Tibial nerve (tissue), 4 donors: ENCODE measurements around the gene KIAA0753.

Source experiments
- EP300 ChIP-seq, 2 donors: sonication (generic); formaldehyde crosslinking; IDR thresholded peaks; one replicate each; pipeline ENCODE4 v1.6.1; 2017; ENCODE audit warnings: antibody characterized with exemption in 2 of 2, mild to moderate bottlenecking in 1 of 2
- POLR2A ChIP-seq, 2 donors: fragments of 450-650 bp; IDR thresholded peaks; one replicate each; pipeline ENCODE4 v1.6.1; 2017; ENCODE audit warnings: antibody characterized with exemption in 2 of 2, mild to moderate bottlenecking in 2 of 2, moderate library complexity in 2 of 2
- TF ChIP-seq, protein P1 (sequence below), 5 experiments: fragments of 200-600 bp in 3 of 5; fragments of 450-650 bp in 2 of 5; sonication (generic) in 3 of 5; IDR thresholded peaks; one replicate each; pipeline ENCODE4 v1.5.1; 2016 to 2019; ENCODE audit warnings: antibody characterized with exemption in 5 of 5, mild to moderate bottlenecking in 3 of 5, moderate library complexity in 2 of 5

DNA sequence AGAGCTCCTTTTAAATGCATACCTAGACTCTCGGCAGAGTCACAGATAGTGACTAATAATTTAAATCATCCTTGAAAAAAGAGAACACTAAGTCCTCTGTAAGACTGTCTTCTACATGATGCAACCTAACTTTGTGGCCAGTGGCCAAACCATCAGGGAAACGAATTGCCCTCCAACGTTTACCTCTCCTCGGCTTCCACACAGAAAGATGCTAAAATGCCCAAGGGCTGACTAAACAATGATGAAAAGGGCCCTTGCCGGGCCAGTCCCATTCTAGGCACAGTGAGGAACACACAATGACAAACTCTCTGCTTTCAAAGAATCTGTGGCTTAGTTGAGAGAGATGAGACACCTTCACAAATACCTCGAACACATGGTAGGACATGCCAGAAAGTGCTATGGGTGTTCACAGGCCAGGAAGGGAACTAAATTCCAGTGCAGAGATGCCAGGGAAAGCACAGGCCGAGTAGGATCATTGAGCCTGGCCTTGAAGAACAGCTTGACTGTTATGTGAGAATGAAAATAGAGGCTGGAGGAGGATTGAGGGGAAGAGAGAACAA, 48.8 kb downstream of the KIAA0753 start:
- TF ChIP-seq, protein P1, sequence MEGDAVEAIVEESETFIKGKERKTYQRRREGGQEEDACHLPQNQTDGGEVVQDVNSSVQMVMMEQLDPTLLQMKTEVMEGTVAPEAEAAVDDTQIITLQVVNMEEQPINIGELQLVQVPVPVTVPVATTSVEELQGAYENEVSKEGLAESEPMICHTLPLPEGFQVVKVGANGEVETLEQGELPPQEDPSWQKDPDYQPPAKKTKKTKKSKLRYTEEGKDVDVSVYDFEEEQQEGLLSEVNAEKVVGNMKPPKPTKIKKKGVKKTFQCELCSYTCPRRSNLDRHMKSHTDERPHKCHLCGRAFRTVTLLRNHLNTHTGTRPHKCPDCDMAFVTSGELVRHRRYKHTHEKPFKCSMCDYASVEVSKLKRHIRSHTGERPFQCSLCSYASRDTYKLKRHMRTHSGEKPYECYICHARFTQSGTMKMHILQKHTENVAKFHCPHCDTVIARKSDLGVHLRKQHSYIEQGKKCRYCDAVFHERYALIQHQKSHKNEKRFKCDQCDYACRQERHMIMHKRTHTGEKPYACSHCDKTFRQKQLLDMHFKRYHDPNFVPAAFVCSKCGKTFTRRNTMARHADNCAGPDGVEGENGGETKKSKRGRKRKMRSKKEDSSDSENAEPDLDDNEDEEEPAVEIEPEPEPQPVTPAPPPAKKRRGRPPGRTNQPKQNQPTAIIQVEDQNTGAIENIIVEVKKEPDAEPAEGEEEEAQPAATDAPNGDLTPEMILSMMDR (IDR thresholded peaks at IDR 0.05), result no peak
- TF ChIP-seq POLR2A (IDR thresholded peaks at IDR 0.05), result no peak
- TF ChIP-seq EP300 (IDR thresholded peaks at IDR 0.05), result no peak
